Measurements from ENCODE around the gene NTN1. TPM values are rescaled to one million over a fixed set of nuclear protein-coding genes. Genes with fewer than 3 reads are reported as not detected.
A peak's percentile ranks its signal among the peaks of the same experiment; 100 is the strongest.

The NTN1 gene
- total RNA-seq, 1 experiment from 2014 or later: 14.5 TPM

GRCh38 chr17:9158544-9159452 is 137.5 kb downstream of the NTN1 start:
- Histone ChIP-seq H3K4me1 (ENCODE audit: control insufficient read depth, insufficient read depth, low read length) (no peaks in the 10 kb centered on the region), H3K36me3 (ENCODE audit: control insufficient read depth, insufficient read depth, low read length) (no peaks in the 10 kb centered on the region), H3K9me3 (ENCODE audit: control insufficient read depth, insufficient read depth, low read depth, low read length) (no peaks in the 10 kb centered on the region), H3K27me3 (ENCODE audit: control insufficient read depth, insufficient read depth, low read length) (no peaks in the 10 kb centered on the region), H3K4me3 (ENCODE audit: low read depth in 2 of 2, low read length in 2 of 2) (no peak overlapping the region), H3K27ac (ENCODE audit: low read length) (no peak overlapping the region)
- no peak for DNase-seq (ENCODE audit: low read depth, low spot score)
- TF ChIP-seq POLR2AphosphoS5 (IDR thresholded peaks at IDR 0.05; ENCODE audit: low read depth, low read length) (no peak), SIN3A (IDR thresholded peaks at IDR 0.05; ENCODE audit: borderline replicate concordance, insufficient read depth, low read depth, low read length) (no peak), REST (IDR thresholded peaks at IDR 0.05; ENCODE audit: insufficient read depth in 1 of 2, low read depth in 2 of 2, low read length in 1 of 2) (no peak), TCF7L2 (IDR thresholded peaks at IDR 0.05; ENCODE audit: low read depth, low read length) (no peak), CTCF (IDR thresholded peaks at IDR 0.05) (no peak)
- POLR2A ChIA-PET: interaction anchor here (0.5 kb wide), 1 partner anchor 177 kb away, joined by 3 read pairs; no protein-coding TSS in a partner anchor
- intact Hi-C loops (cut with micrococcal nuclease; ENCODE audit: unreplicated experiment): no loop called here
- CTCF ChIA-PET: no interaction called here
- BruUV-seq (replicated peaks): no TSS peak
- ATAC-seq: no peak
- in situ Hi-C loops (cut with HindIII; ENCODE audit: low pct_unique_long_range_greater_than_20kb, low sequenced_read_pairs): no loop called here

GRCh38 chr17:9162275-9162985 is 141.1 kb downstream of the NTN1 start:
- H3K9me3 ChIP-seq (ENCODE audit: control insufficient read depth, insufficient read depth, low read depth, low read length): no peaks in the 10 kb centered on the region
- CTCF ChIA-PET: no interaction called here
- H3K27ac ChIP-seq (ENCODE audit: low read length): no peak overlapping the region
- POLR2A ChIA-PET: no interaction called here
- no TSS peak for BruUV-seq (replicated peaks)
- no peaks in the 10 kb centered on the region for H3K27me3 ChIP-seq (ENCODE audit: control insufficient read depth, insufficient read depth, low read length)
- H3K4me3 ChIP-seq (ENCODE audit: low read depth in 2 of 2, low read length in 2 of 2): no peak overlapping the region
- intact Hi-C loops (cut with micrococcal nuclease; ENCODE audit: unreplicated experiment) (no loop called here), in situ Hi-C loops (cut with HindIII; ENCODE audit: low pct_unique_long_range_greater_than_20kb, low sequenced_read_pairs) (no loop called here)
- H3K4me1 ChIP-seq (ENCODE audit: control insufficient read depth, insufficient read depth, low read length): no peaks in the 10 kb centered on the region
- DNase-seq (ENCODE audit: low read depth, low spot score) (no peak), ATAC-seq (0 out of 2 replicates have a peak, but pooled peaks have one; percentile 38)
- peak; percentile 60; the same call in 1 of the 2 replicates for TF ChIP-seq CTCF (IDR thresholded peaks at IDR 0.05)
- TF ChIP-seq TCF7L2 (IDR thresholded peaks at IDR 0.05; ENCODE audit: low read depth, low read length): no peak
- no peaks in the 10 kb centered on the region for H3K36me3 ChIP-seq (ENCODE audit: control insufficient read depth, insufficient read depth, low read length)
